ENCODE results near the gene PKD1. TPM values are rescaled to one million over a fixed set of nuclear protein-coding genes. Genes with fewer than 3 reads are reported as not detected.
A peak's percentile ranks its signal among the peaks of the same experiment; 100 is the strongest.

PKD1 gene
- total and polyA plus RNA-seq, 2 of the 13 experiments (the other 11 are each of a cell fraction or from before 2014, with no cell fraction given) = 22.1 to 23.0 TPM

DNA sequence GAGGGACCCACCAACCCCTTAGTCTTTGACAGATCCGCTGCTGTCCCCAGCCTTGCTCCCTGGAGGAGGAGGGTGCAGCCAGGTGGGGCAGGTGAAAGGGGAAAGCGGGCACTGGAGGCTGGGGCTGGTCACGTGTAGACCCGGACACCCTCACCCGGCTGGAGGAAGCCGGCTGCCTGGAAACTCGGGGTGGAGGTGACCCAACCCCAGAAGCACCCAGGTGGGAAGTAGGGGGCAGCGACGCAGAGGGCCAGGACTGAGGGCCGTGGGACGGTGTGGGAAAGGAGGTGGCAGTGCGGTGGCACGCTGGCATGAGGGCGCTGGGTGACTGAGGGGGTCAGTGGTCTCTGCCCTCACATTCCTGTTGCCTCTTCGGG, 22.6 kb upstream of the PKD1 start (continued):
- TF ChIP-seq ZNF430 (CRISPR knock-in tag; IDR thresholded peaks at IDR 0.05) (no peak), ZNF33A (CRISPR knock-in tag; IDR thresholded peaks at IDR 0.05; ENCODE audit: borderline replicate concordance) (no peak), JUN (CRISPR knock-in tag; IDR thresholded peaks at IDR 0.05) (no peak), ZSCAN30 (CRISPR knock-in tag; IDR thresholded peaks at IDR 0.05) (no peak), ZNF264 (CRISPR knock-in tag; IDR thresholded peaks at IDR 0.05) (no peak), ZSCAN12 (CRISPR knock-in tag; IDR thresholded peaks at IDR 0.05) (no peak), RFX5 (IDR thresholded peaks at IDR 0.05; ENCODE audit: low read depth, low read length) (no peak), ZNF124 (CRISPR knock-in tag; IDR thresholded peaks at IDR 0.05) (no peak), POGZ (CRISPR knock-in tag; IDR thresholded peaks at IDR 0.05) (peak; percentile 6; the same call in 1 of the 2 replicates), HNRNPL (IDR thresholded peaks at IDR 0.05; ENCODE audit: low read depth, low read length) (peak; percentile 82), ZMYM3 (CRISPR knock-in tag; IDR thresholded peaks at IDR 0.05) (no peak), ZNF772 (CRISPR knock-in tag; IDR thresholded peaks at IDR 0.05) (peak; percentile 5; the same call in 1 of the 2 replicates), DNMT3B (CRISPR knock-in tag; conservative IDR thresholded peaks at IDR 0.05) (no peak), FOXJ3 (CRISPR knock-in tag; IDR thresholded peaks at IDR 0.05; ENCODE audit: borderline replicate concordance) (no peak), ZFY (CRISPR knock-in tag; IDR thresholded peaks at IDR 0.05) (no peak), KDM5B (CRISPR knock-in tag; IDR thresholded peaks at IDR 0.05; ENCODE audit: borderline replicate concordance) (peak; percentile 38; the same call in 1 of the 2 replicates), GATA4 (IDR thresholded peaks at IDR 0.05; ENCODE audit: borderline replicate concordance, low read depth) (no peak), WIZ (CRISPR knock-in tag; IDR thresholded peaks at IDR 0.05) (0 out of 2 replicates have a peak, but pooled peaks have one; percentile 37), DNMT1 (CRISPR knock-in tag; IDR thresholded peaks at IDR 0.05) (0 out of 2 replicates have a peak, but pooled peaks have one; percentile 45), GATAD2A (CRISPR knock-in tag; IDR thresholded peaks at IDR 0.05) (no peak), ZNF605 (CRISPR knock-in tag; IDR thresholded peaks at IDR 0.05) (no peak), ZNF550 (CRISPR knock-in tag; IDR thresholded peaks at IDR 0.05; ENCODE audit: borderline replicate concordance) (no peak), ATF7-NPFF (CRISPR knock-in tag; IDR thresholded peaks at IDR 0.05; ENCODE audit: low read depth) (0 out of 2 replicates have a peak, but pooled peaks have one; percentile 31)
- TF ChIP-seq, protein P1, sequence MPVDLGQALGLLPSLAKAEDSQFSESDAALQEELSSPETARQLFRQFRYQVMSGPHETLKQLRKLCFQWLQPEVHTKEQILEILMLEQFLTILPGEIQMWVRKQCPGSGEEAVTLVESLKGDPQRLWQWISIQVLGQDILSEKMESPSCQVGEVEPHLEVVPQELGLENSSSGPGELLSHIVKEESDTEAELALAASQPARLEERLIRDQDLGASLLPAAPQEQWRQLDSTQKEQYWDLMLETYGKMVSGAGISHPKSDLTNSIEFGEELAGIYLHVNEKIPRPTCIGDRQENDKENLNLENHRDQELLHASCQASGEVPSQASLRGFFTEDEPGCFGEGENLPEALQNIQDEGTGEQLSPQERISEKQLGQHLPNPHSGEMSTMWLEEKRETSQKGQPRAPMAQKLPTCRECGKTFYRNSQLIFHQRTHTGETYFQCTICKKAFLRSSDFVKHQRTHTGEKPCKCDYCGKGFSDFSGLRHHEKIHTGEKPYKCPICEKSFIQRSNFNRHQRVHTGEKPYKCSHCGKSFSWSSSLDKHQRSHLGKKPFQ (CRISPR knock-in tag; IDR thresholded peaks at IDR 0.05; ENCODE audit: insufficient replicate concordance) = no peak
- TF ChIP-seq, protein P2, sequence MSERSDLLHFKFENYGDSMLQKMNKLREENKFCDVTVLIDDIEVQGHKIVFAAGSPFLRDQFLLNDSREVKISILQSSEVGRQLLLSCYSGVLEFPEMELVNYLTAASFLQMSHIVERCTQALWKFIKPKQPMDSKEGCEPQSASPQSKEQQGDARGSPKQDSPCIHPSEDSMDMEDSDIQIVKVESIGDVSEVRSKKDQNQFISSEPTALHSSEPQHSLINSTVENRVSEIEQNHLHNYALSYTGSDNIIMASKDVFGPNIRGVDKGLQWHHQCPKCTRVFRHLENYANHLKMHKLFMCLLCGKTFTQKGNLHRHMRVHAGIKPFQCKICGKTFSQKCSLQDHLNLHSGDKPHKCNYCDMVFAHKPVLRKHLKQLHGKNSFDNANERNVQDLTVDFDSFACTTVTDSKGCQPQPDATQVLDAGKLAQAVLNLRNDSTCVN (CRISPR knock-in tag; IDR thresholded peaks at IDR 0.05; ENCODE audit: borderline replicate concordance) = peak; percentile 8; the same call in 1 of the 2 replicates
- TF ChIP-seq, protein P3, sequence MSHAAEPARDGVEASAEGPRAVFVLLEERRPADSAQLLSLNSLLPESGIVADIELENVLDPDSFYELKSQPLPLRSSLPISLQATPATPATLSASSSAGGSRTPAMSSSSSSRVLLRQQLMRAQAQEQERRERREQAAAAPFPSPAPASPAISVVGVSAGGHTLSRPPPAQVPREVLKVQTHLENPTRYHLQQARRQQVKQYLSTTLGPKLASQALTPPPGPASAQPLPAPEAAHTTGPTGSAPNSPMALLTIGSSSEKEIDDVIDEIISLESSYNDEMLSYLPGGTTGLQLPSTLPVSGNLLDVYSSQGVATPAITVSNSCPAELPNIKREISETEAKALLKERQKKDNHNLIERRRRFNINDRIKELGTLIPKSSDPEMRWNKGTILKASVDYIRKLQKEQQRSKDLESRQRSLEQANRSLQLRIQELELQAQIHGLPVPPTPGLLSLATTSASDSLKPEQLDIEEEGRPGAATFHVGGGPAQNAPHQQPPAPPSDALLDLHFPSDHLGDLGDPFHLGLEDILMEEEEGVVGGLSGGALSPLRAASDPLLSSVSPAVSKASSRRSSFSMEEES (CRISPR knock-in tag; IDR thresholded peaks at IDR 0.05) = no peak
- TF ChIP-seq, protein P4, sequence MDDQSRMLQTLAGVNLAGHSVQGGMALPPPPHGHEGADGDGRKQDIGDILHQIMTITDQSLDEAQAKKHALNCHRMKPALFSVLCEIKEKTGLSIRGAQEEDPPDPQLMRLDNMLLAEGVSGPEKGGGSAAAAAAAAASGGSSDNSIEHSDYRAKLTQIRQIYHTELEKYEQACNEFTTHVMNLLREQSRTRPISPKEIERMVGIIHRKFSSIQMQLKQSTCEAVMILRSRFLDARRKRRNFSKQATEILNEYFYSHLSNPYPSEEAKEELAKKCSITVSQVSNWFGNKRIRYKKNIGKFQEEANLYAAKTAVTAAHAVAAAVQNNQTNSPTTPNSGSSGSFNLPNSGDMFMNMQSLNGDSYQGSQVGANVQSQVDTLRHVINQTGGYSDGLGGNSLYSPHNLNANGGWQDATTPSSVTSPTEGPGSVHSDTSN (CRISPR knock-in tag; IDR thresholded peaks at IDR 0.05; ENCODE audit: borderline replicate concordance) = no peak
